HG03521 (cell line): ENCODE measurements around the gene UNC13D.
"Not testable (repeated sequence)": the region's sequence is repeated elsewhere in the genome, so short reads cannot be mapped to it uniquely, and the experiment has no call there.

Experiments used
- ATAC-seq: cut with Tn5 transposase; IDR thresholded peaks from one replicate; pipeline ENCODE4 v1.9.1; 2021; ENCODE audit warnings: mild to moderate bottlenecking, moderate library complexity; ENCODE audit not compliant: unreplicated experiment

UNC13D gene

DNA sequence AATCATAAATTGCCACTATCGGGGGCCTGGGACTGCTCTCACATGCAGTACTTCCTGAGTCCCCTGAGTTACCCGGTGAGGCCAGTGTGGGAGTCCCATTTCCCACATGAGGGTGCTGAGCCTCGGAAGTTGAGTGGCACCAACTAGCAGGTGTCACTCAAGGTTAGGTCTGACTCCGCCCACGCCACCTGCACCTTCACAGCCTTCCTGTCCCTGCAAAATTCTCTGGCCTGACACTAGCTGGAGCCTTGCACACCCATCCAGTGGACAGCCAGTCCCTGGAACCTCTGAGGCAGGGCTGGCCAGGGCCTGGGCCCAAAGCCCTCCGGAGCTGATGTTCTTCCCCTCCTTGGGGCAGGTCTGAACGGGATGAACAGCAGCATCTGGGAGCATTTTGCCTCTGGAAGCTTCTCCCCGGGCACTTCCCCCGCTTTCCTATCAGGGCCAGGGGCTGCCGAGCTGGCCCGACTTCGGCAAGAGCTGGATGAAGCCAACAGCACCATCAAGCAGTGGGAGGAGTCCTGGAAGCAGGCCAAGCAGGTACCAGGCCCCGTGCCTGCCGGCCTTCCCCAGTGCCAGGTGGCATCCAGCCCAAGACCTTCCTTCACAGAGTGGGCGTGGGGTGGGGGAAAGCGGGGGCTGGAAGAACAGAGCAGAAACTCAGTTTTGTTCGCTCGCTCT lies 21.9 kb downstream of the UNC13D start:
- no peak for ATAC-seq

DNA sequence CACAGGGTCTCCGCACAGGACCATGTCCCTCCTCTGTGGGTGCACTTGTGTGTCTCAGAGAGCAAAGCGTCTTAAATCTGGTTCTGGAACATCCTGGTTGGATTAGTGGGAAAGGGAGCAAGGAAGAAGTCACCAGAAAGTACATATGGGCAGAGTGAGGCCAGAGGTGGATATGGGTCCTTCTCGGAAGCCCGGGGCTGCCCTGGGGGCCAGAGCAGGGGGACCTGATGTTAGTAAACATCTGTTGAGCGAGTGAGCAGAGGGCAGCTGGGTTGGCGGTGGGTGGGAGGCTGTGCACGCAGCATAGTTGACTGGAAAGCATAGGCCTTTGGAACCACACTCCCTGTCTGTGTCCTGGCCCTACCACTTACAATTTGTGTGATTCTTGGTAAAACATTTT lies 22.7 kb downstream of the UNC13D start:
- no peak for ATAC-seq

DNA sequence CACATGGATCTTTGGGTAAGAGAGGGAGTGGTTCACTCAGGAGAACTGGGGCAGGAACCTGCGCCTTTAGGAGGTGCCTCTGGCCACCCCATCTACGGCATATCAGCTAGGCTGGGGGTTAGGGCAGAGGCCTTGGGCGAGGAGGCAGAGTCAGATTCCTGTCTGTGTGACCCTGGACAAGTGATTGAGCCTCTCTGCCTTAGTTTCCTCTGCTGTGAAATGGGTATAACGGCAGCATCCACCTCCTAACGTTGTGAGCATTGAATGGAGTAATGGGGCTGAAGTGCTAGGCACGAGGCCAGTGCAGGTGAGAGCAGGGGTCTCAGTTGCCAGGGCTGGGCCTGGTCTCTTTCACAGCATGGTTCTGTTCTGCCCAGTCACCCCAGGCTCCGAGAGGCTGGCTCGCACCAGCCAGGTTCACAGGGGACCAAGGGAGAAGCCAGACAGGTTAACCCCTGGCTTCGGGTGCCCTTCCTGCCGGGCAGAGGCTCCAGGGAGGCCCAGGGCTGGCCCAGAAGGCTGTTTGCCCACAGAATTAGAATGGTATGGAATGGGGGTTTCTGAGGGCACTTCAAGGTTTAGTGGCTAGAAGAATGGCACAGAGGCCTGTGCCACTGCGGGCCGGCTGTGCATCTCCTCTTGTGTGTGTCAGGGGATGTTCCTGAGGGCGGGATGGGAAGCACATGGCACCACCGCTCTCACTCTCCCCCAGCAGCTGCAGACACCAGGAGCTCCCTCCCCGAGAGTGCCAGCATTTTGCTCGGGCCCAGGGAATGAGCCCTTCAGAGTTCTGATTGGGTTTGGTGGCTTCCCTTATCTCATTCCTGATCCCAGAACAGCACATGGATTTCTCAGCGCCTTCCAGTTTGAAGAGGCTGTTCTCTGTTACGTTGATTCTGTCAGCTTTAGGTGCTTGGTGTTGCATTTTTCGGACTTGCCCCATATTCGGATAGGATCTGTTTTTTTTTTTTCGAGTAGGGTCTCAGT lies 23.8 kb downstream of the UNC13D start:
- no peak for ATAC-seq

DNA sequence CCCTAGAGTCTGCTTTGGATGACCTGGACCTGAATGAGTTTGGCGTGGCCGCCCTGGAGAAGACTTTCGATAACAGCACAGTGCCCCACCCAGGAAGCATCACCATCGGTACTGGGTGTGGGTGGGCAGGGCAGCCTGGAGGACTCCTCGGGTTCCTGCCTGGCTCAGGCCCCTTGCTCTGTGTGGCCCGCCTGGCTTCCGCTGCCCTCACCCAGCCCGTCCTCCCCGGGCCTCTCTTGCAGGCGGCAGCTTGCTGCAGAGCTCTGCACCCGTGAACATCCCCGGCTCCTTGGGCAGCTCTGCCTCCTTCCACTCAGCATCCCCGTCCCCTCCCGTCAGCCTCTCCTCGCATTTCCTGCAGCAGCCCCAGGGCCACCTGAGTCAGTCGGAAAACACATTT lies 24.5 kb downstream of the UNC13D start:
- no peak for ATAC-seq

DNA sequence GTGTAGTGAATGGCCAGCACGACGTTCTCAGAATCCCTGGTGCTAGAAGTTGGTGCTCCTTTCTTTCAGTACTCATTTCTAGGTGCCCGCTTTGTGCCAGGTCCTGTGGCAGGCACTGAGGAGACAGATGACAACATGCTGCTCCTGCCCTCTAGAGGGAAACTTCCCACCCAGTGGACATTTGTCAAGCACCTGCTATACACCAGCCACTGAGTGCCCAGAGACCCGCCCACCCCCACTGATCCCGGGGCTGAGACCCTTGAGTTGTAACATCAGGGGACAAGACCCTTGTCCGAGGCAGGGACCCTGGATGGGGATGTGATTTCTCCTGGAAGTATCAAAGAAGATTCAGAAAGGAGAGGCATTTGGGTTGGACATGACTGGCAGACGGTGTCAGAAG lies 25.1 kb downstream of the UNC13D start:
- no peak for ATAC-seq

DNA sequence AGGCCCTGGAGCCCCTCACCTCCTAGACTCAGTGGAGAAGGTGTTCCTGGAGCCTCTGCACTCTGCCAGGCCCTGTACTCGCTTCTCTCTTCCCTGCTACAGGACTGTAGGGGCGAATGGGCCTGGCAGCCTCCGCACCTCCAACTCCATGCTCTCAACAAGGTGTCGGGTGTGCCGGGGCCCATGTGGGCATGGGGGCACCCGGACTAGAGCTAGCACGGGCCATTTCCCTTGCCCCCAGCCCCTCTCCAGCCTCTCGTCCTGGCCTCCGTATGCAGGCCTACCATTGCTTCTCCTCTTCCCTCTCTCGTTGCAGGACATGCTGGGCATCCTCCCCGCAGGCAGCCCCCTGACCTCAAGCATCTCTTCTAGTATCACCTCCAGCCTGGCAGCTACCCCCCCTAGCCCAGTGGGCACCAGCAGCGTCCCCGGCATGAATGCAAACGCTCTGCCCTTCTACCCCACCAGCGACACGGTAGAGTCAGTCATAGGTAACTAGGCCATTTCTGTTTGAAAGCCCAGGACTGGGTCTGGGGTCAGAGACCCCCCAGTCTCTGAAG lies 25.8 kb downstream of the UNC13D start:
- no peak for ATAC-seq

DNA sequence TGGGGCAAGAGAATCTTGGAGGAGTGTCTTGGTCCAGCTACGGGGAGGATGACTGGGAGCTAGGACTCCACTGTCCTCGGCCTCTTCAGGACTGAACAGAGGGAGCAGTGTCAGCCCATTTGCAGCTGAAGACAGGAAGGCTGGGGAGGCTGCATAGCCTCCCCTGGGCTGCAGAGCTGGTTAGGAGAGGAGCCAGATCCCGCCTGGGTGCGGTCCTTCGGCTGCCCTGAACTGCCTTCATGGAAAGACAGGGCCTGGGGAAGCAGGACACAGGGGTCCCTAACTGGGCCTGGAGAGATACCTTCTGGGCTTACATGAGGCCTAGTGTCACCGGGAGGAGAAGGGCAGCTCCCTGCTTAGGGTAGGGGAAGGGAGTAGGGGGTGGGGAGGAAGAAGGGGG lies 26.6 kb downstream of the UNC13D start:
- ATAC-seq: no peak

DNA sequence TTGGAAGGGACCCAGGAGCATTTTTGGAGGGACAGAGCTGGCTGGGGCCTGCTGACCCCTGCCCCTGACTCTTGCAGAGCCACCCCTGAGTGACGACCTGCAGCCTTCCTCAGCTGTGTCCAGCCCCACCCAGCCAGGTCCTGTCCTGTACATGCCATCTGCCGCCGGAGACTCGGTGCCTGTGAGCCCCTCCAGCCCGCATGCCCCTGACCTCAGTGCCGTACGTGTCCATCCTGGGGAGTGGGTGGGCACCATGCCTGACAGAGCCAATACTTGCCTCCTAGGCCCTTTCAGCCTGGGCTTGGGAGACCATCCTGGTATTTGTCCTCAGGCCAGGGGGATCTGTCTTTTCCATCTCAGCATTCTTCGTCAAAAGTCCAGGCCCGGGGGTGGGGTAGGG lies 27.5 kb downstream of the UNC13D start:
- no peak for ATAC-seq

DNA sequence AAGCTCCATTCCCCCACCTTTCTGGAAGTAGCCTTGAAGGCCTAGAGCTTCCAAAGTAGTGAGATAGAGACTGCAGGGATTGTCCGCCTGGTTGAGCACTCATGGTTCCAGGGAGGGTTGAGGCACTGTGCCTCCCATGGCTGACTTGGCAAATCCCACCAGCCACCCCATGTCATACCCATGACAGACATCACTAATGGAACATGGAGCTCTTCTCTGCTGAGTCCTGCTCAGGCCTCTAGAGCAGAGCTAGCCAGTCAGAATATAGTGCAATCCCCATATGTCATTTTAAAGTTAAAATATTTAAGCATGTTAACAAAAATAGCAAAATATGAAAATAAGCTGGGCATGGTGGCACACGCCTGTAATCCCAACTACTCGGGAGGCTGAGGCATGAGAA lies 28.8 kb downstream of the UNC13D start:
- no peak for ATAC-seq

DNA sequence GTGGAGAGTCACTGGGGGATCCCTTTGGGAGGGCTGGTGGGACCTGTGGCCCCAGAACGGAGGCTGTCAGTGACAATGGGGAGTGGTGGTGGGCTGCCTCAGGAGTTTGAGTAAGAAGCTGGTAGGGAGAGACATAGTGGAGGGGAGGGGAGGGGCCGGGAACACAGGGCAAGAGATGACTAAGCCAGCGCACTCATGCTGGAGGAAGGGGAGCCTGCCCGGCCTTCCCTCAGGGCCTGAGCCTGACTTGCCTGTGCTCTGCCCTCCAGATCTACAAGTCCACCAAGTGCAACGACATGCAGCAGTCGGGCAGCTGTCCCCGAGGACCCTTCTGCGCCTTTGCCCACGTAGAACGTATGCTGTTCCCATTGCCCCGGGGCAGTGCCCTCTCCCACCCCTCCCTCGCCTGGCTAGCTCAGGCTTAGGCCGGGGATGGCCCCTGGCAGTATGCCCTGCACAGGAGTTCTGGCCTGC lies 29.3 kb downstream of the UNC13D start:
- no peak for ATAC-seq

DNA sequence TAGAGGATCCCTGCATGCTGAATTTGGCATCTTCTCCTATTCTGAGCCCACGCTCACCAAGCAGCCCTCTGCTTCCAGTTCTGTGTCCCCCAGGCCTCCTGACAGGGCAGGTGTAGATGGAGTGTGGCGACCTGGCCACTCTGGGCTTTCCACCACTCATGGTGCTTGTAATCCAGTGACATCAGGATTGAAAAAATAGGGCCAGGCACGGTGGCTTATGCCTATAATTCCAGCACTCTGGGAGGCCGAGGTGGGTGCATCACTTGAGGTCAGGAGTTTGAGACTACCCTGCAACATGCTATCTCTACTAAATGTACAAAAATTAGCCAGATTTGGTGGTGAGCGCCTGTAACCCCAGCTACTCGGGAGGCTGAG lies 30.2 kb downstream of the UNC13D start:
- ATAC-seq: no peak

DNA sequence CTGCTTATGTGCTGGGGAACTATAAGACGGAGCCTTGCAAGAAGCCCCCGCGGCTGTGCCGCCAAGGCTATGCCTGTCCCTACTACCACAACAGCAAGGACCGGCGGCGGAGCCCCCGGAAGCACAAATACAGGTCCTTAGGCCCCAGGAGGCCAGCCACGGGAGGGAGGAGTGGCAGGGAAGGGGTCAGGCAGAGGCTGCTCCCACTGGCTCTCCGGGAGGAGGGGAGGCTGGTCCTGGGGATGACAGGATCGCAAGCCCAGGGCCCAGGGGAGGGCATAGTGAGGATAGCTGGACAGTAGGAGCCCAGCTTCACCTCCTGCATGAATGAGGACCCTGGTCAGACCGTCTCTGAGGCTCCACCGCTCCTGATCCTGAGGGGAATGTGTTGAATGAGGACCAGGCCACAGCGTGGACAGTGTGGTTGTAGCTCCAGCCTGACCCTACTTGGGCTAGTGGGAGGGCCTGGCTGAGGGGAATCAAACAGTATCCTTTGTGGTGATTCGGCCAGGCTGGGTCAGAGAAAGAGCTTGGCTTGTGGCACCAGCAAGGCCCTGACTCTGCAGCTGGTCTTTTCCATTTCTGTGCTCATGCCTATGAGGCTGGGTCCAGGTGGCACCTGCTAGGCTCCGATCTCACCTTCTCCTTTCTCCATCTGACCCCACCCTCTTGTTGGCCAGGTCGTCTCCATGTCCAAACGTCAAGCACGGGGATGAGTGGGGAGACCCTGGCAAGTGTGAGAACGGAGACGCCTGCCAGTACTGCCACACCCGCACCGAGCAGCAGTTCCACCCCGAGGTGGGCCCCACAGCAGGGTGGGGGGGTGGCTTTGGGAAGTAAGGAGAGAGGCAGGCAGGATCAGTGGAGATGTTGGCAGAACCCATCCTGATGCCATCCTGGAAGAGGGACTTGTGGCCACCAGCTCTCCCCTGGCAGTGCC lies 30.9 kb downstream of the UNC13D start:
- no peak for ATAC-seq

DNA sequence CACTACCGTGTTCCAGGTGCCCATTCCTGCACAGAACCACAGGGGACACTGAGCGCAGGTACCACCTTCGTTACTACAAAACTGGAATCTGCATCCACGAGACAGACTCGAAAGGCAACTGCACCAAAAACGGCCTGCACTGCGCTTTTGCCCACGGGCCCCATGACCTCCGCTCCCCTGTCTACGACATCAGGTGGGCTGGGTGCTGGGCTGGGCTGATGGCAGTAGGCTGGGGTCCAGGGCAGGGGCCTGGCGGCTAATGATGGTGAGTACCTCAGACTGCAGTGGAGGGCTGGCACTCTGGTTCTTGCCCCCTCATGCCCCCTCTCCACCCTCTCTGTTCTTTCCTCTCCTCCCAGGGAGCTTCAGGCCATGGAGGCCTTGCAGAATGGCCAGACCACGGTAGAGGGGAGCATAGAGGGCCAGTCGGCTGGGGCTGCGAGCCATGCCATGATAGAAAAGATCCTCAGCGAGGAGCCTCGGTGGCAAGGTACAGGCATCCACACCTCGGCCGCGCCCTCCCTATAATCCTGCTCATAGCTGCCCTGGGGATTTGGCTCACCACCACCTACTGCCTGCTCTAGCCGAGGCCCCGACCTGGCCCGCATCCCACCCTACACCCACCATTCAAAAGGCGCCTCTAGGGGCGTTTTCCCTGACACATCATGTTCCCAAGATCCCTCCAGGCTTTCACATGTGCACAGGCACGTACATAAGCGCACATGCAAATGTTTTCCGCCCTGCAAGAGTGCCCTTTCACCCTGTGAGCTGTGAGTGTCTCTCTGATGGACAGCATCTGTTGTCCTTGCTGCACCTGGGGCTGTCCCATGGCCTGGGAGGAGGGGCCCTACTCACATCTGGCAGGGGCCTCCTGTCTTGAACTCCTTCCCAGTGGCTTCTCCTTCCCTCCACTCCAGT lies 31.8 kb downstream of the UNC13D start:
- no peak for ATAC-seq

DNA sequence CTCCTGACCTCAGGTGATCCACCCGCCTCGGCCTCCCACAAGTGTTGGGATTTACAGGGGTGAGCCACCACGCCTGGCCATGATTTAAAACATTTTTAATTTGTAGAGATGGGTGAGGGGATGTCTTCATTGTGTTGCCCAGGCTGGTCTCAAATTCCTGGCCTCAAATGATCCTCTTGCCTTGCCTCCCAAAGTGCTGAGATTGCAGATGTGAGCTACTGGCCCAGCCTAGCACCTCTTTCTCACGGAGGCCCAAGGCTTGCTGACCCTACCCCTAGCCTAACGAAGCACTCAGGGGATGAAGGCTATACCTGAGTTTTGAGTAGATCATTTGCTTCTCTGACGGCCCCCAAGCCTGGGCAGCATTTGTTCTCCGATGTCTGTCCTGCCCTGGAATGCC lies 33.0 kb downstream of the UNC13D start:
- no peak for ATAC-seq

DNA sequence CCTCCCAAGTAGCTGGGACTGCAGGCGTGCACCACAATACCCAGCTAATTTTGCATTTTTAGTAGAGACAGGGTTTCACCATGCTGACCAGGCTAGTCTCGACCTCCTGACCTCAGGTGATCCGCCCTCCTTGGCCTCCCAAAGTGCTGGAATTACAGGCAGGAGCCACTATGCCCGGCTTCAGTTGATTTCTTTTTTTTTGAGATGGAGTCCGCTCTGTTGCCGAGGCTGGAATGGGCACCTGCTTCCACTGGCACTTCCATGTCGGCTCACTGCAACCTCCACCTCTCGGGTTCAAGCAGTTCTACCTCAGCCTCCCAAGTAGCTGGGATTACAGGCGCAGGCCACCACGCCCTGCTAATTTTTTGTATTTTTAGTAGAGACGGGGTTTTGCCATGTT lies 33.4 kb downstream of the UNC13D start:
- not testable (repeated sequence) for ATAC-seq

DNA sequence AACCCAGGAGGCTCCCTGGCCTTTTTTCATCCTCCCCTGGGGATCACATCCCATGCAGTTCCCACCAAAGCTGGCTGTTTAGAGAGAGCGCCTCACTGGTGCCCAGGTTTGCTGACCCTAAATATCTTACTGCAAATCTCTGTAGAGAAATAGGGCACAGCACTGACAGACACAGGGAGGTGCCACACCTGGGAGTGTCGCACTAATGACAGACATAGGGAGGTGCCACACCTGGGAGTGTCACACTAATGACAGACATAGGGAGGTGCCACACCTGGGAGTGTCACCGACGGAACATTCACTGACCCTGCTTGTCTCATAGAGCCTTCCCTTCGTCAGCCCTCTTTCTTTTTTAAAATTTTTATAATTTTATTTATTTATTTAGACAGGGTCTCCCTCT lies 34.0 kb downstream of the UNC13D start:
- no peak for ATAC-seq

DNA sequence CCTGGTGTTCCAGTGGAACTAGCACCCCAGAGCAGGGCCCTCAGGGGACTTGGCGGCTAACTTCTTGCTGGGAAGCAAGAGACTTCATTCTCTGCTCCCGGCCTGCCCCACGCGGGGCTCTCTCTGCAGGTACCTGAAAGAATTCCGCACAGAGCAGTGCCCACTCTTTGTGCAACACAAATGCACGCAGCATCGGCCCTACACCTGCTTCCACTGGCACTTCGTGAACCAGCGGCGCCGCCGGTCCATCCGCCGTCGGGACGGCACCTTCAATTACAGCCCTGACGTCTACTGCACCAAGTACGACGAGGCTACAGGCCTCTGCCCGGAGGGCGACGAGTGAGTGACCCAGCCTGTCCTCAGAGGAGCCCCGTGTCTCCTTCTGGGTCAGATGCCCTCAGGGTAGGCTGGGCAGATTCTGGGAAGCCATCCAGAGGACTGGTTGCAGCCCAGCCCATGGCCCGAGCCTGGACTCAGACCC lies 34.5 kb downstream of the UNC13D start:
- ATAC-seq: no peak

DNA sequence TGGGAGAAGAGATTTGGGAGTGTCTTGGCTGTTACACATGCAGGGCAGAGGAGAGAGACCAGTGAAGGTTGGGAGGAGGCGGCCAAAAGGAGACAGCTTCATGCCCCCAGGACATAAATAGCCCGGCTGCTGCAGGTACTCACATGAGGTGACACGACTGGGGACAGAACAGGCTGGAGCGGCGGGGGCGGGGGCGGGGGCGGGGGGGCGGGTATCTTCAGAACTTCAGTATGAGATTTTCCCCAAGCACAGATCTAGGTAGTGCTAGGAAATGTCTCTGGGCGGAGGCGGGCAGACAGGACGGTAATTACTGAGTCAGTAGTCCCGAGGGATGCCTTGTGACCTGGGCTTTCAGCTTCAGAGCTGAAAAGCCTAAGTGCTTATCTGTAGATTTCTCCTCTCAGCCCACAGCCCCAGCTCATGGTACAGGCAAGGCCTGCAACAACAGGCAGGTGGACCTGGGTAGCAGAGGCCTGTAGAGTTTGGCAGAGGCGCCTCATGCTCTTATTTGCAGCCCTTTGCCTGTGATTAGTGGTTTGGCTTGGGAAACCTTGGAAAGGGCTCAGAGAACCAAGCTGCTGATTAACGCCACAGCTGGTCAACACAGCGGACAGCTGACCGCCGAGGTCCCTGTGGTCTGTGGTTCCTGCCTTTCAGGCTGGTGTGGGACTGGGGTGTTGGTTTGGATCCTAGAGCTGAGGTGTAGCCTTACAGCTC lies 35.1 kb downstream of the UNC13D start:
- ATAC-seq: no peak

DNA sequence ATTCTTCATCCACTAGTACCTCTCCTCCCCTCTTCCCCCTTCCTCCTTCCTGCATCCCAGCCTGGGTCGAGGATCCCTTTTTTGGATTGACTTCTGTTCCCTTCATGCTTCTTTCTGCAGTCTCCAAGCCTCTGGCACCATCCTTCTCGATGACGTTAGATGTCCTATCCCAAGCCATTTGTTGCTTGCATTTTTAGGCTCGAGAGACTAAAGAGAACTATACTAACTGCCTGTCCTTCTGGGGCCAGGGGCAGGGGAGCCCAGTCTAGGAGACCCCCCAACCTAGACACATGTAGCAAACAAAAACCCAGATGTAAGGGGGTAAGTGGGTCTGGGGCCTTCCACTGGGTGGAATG lies 35.7 kb downstream of the UNC13D start:
- no peak for ATAC-seq
